Stomach (tissue), 9 donors: ENCODE data around the gene SELENOO. TPM values are rescaled to one million over a fixed set of nuclear protein-coding genes. Genes with fewer than 3 reads are reported as not detected.

Experiments
- DNase-seq, 2 donors: peaks; one replicate each; pipeline versions ENCODE4 v3.0.0 to v3.0.0-alpha.2; 2013 to 2019
- H3K27ac ChIP-seq, 5 donors: fragments of 200-600 bp in 4 of 5; sonication (generic) in 4 of 5; one replicate each; pipeline ENCODE4 v1.5.1; 2013 to 2019; ENCODE audit warnings: mild to moderate bottlenecking in 1 of 5, moderate library complexity in 1 of 5
- H3K27me3 ChIP-seq, 3 donors: fragments of 200-600 bp; sonication (generic); one replicate each; pipeline ENCODE4 v1.5.1; 2017 to 2019; ENCODE audit warnings: mixed run types in 1 of 3
- H3K36me3 ChIP-seq, 4 donors: fragments of 200-600 bp; sonication (generic); 1 replicate in 3 of 4; 2 replicates in 1 of 4; pipeline ENCODE4 v1.5.1; 2016 to 2019
- H3K4me1 ChIP-seq, 4 donors: fragments of 200-600 bp; sonication (generic); one replicate each; pipeline ENCODE4 v1.5.1; 2016 to 2019
- H3K4me3 ChIP-seq, 4 donors: fragments of 200-600 bp; sonication (generic) in 3 of 4; one replicate each; pipeline ENCODE4 v1.5.1; 2016 to 2019; ENCODE audit warnings: mild to moderate bottlenecking in 1 of 4
- H3K9me3 ChIP-seq, 4 donors: fragments of 200-600 bp; sonication (generic); one replicate each; pipeline ENCODE4 v1.5.1; 2016 to 2019
- CTCF ChIP-seq, 7 experiments: fragments of 450-650 bp in 4 of 7; fragments of 200-600 bp in 3 of 7; sonication (generic) in 3 of 7; IDR thresholded peaks; one replicate each; pipeline ENCODE4 v1.5.1; 2016 to 2019; ENCODE audit warnings: antibody characterized with exemption in 7 of 7, control low read depth in 2 of 7, mild to moderate bottlenecking in 1 of 7
- EP300 ChIP-seq: sonication (generic); formaldehyde crosslinking; IDR thresholded peaks from one replicate; pipeline ENCODE4 v1.6.1; 2017; ENCODE audit warnings: antibody characterized with exemption
- POLR2A ChIP-seq, 4 donors: fragments of 450-650 bp; IDR thresholded peaks; one replicate each; pipeline ENCODE4 v1.6.1; 2016; ENCODE audit warnings: antibody characterized with exemption in 4 of 4, control low read depth in 2 of 4, mild to moderate bottlenecking in 1 of 4, moderate library complexity in 1 of 4
- POLR2AphosphoS5 ChIP-seq, 3 donors: sonication (generic); formaldehyde crosslinking; IDR thresholded peaks; one replicate each; pipeline ENCODE4 v1.6.1; 2016; ENCODE audit warnings: antibody characterized with exemption in 3 of 3
- WGBS, 5 donors: extraction: QIAGEN DNeasy Blood & Tissue Kit in 3 of 5; methylation state at CpG; one replicate each; pipeline versions ENCODE4 v1.1.5 to v1.1.7; 2013 to 2018; 5-methylcytosine and 5-hydroxymethylcytosine counted together
- intact Hi-C: fragments of 100-400 bp; cut with DNase I; formaldehyde crosslinking; loops from one replicate; pipeline ENCODE4 v1.15.1; 2023; ENCODE audit warnings: low total_unique reads
- polyA plus RNA-seq, 3 donors: library from polyadenylated mRNA; stranded (reverse); fragments of 200-250 nt; gene quantifications; one replicate each; pipeline ENCODE4 v1.2.3, GENCODE V29; 2013
- total RNA-seq, 5 donors: library from RNA; depleted of rRNA; stranded (reverse); fragments of >200 nt; gene quantifications; one replicate each; pipeline versions ENCODE4 v1.1.0 to v1.2.3, GENCODE V29; 2014 to 2016
- donor health status: healthy with polysubstance abuse.
- donor health status: Bipolar disorder and iron deficiency.
- donor health status: healthy.

The SELENOO gene
- total and polyA plus RNA-seq, 8 donors: 10.1 to 185 (median 35.3) TPM

DNA sequence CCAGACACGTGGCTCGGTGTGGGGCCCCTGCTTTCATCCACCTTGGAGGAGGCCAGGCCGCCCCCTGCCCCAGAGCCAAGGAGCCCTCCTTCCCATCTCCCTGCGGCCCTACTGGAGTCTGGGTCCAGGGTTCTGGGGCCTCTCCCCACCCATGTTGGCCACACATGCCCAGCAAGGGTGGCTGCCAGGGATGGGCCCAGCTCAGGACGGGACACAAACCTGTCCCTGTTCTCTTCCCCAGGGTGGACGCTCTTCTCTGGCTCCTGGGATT is 25.7 kb upstream of the SELENOO start:
- no peak overlapping the region for H3K27ac ChIP-seq
- WGBS, 5 donors: 87 to 92% (median 88%) methylated on average over 5 to 6 of the region's 6 CpGs
- intact Hi-C loops: no loop called here
- peaks cover 5 to 14% (median 9%) of the 10 kb centered on the region in 4 donors for H3K4me1 ChIP-seq
- no peaks in the 10 kb centered on the region for H3K36me3 ChIP-seq
- no peaks in the 10 kb centered on the region for H3K9me3 ChIP-seq
- peaks cover 12 to 96% (median 20%) of the 10 kb centered on the region in 3 donors for H3K27me3 ChIP-seq
- DNase-seq: no peak
- TF ChIP-seq CTCF (IDR thresholded peaks at IDR 0.05) (no peak), POLR2A (IDR thresholded peaks at IDR 0.05) (no peak), POLR2AphosphoS5 (IDR thresholded peaks at IDR 0.05) (no peak), EP300 (no peak)
- H3K4me3 ChIP-seq: no peak overlapping the region

DNA sequence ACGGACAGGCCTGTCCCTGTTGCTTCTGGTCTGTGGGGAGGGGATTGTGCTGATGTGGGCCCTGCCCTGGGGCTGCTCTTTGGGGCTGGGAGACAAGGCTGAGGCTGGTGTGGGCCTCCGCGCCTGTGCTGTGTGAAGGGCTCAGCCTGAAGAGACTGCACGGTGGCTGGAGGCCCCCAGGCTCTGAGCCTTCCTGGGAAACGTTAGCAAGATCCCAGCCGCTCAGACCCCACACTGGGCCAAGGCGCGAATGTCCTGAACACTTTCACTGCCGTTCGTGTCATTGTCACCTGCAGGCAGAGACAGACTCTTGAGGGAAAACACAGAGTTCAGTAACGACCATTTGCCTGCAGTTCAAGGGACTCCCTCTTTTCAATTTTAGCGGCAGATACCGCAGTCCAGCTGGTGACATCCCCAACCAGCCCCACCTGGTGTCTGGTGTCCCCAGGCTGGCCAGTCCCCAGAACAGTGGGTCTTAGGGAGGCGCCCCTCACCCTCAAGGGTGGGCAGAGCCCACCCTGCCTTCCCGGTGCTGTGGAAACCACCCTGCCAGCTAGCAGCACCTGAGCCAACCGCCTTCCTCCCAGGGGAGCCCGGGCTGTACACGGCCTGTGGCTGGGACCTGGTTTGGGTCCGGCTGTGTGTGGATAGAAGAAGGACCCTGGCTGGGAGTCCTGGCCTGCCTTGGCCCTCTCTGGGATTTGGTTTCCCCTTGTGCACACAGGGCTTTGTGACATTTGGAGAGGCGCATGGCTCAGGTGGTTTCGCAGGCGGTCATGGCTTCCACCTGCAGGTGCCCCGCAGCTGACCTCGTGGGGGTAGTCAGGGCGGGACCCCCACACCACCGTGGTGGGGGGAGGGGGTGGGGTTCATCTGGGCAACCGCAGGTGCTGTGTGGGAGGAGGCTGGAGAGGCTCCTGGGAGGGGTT is 24.6 kb upstream of the SELENOO start:
- intact Hi-C loops: no loop called here
- no peak for DNase-seq
- peaks cover 0 to 8% (median 3%) of the 10 kb centered on the region in 4 donors for H3K4me1 ChIP-seq
- H3K36me3 ChIP-seq: no peaks in the 10 kb centered on the region
- H3K27ac ChIP-seq: no peak overlapping the region
- H3K27me3 ChIP-seq: peaks cover 12 to 96% (median 14%) of the 10 kb centered on the region in 3 donors
- no peak for TF ChIP-seq POLR2AphosphoS5 (IDR thresholded peaks at IDR 0.05)
- no peak for TF ChIP-seq CTCF (IDR thresholded peaks at IDR 0.05)
- no peak for TF ChIP-seq EP300
- TF ChIP-seq POLR2A (IDR thresholded peaks at IDR 0.05): no peak
- H3K9me3 ChIP-seq: no peaks in the 10 kb centered on the region
- WGBS, 5 donors: 75 to 78% (median 76%) methylated on average over 15 to 27 of the region's 27 CpGs
- H3K4me3 ChIP-seq: no peak overlapping the region

- H3K36me3 ChIP-seq: no peaks in the 10 kb centered on the region
- TF ChIP-seq POLR2A (IDR thresholded peaks at IDR 0.05) (no peak), EP300 (no peak), CTCF (IDR thresholded peaks at IDR 0.05) (no peak), POLR2AphosphoS5 (IDR thresholded peaks at IDR 0.05) (no peak)
- peaks cover 0 to 6% (median 0%) of the 10 kb centered on the region in 4 donors for H3K4me1 ChIP-seq
- peaks cover 6 to 88% (median 8%) of the 10 kb centered on the region in 3 donors for H3K27me3 ChIP-seq
- DNase-seq: no peak
- 94 to 97% (median 95%) methylated on average over 74 to 76 of the region's 76 CpGs for WGBS, 5 donors
- intact Hi-C loops: no loop called here
- H3K4me3 ChIP-seq: no peak overlapping the region
- no peak overlapping the region for H3K27ac ChIP-seq
- no peaks in the 10 kb centered on the region for H3K9me3 ChIP-seq
These were observed 23.8 kb upstream of the SELENOO start for GRCh38 chr22:50176850-50177536.

DNA sequence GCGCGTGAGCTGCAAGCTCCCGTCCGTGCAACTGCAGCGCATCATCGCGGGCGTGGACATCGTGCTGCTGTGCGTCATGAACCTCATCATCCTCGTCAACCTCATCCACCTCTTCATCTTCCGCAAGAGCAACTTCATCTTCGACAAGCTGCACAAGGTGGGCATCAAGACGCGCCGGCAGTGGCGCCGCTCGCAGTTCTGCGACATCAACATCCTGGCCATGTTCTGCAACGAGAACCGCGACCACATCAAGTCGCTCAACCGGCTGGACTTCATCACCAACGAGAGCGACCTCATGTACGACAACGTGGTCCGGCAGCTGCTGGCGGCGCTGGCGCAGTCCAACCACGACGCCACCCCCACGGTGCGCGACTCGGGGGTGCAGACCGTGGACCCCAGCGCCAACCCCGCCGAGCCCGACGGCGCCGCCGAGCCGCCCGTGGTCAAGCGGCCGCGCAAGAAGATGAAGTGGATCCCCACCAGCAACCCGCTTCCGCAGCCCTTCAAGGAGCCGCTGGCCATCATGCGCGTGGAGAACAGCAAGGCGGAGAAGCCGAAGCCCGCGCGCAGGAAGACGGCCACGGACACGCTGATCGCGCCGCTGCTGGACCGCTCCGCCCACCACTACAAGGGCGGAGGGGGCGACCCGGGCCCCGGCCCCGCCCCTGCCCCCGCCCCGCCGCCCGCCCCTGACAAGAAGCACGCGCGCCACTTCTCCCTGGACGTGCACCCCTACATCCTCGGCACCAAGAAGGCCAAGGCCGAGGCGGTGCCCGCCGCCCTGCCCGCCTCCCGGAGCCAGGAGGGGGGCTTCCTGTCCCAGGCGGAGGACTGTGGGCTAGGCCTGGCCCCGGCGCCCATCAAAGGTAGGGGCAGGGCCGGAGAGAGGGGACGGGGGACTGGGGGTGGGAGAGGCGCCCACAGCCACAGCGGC is 23.0 kb upstream of the SELENOO start:
- H3K9me3 ChIP-seq: no peaks in the 10 kb centered on the region
- 59 to 79% (median 77%) methylated on average over 56 to 98 of the region's 98 CpGs for WGBS, 5 donors
- peaks cover 0 to 11% (median 7%) of the 10 kb centered on the region in 4 donors for H3K4me1 ChIP-seq
- intact Hi-C loops: no loop called here
- H3K27me3 ChIP-seq: peaks cover 6 to 80% (median 8%) of the 10 kb centered on the region in 3 donors
- H3K4me3 ChIP-seq: no peak overlapping the region
- H3K36me3 ChIP-seq: no peaks in the 10 kb centered on the region
- DNase-seq: no peak
- TF ChIP-seq POLR2AphosphoS5 (IDR thresholded peaks at IDR 0.05) (no peak), POLR2A (IDR thresholded peaks at IDR 0.05) (no peak), EP300 (no peak), CTCF (IDR thresholded peaks at IDR 0.05) (no peak)
- no peak overlapping the region for H3K27ac ChIP-seq
